Measurements from ENCODE around the gene PRSS23.
A peak's percentile ranks its signal among the peaks of the same experiment; 100 is the strongest.

Gene PRSS23

DNA sequence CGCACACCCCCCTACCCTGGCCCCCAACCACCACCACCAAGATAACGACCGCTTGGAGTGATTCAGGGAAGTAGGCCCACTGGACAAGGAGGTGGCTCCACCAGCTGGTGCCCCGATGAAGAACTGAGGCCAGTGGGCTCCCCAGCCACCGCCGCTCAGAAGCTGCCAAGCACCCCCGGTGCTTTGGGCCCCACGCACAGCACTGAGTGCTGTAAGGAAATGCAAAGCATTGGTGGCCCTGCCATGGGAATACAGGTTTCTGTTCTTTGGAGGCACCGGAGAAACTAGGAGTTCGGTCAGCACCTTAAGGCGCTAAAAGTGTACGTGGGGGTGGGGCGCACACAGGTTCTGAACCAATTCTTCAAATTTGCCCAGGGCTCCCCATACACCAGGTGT, 664 bp upstream of the PRSS23 start:
- peaks cover 7 to 14% of the 10 kb centered on the region in 2 donors for H3K4me1 Mint-ChIP-seq
- H3K4me3 Mint-ChIP-seq = peak overlapping the region; percentile 72 to 78
- ATAC-seq (replicated peaks) (no peak), DNase-seq (no peak)
- no peaks in the 10 kb centered on the region for H3K36me3 Mint-ChIP-seq
- no peak overlapping the region for H3K27ac Mint-ChIP-seq
- H3K27me3 Mint-ChIP-seq = peaks cover 38 to 41% of the 10 kb centered on the region in 2 donors
- no peaks in the 10 kb centered on the region for H3K9me3 Mint-ChIP-seq

GRCh38 chr11:86800960-86801272, 574 bp downstream of the PRSS23 start:
- H3K27ac Mint-ChIP-seq = no peak overlapping the region
- no peaks in the 10 kb centered on the region for H3K9me3 Mint-ChIP-seq
- DNase-seq (no peak), ATAC-seq (replicated peaks) (no peak)
- peaks cover 38 to 40% of the 10 kb centered on the region in 2 donors for H3K27me3 Mint-ChIP-seq
- H3K4me3 Mint-ChIP-seq = peak overlapping the region; percentile 48 to 78
- no peaks in the 10 kb centered on the region for H3K36me3 Mint-ChIP-seq
- H3K4me1 Mint-ChIP-seq = peaks cover 8 to 16% of the 10 kb centered on the region in 2 donors

- no peaks in the 10 kb centered on the region for H3K9me3 Mint-ChIP-seq
- no peak for DNase-seq
- H3K36me3 Mint-ChIP-seq = no peaks in the 10 kb centered on the region
- no peak overlapping the region for H3K27ac Mint-ChIP-seq
- H3K4me1 Mint-ChIP-seq = peaks cover 12 to 21% of the 10 kb centered on the region in 2 donors
- H3K4me3 Mint-ChIP-seq = no peak overlapping the region
- H3K27me3 Mint-ChIP-seq = peaks cover 38% of the 10 kb centered on the region in 2 donors
- no peak for ATAC-seq (replicated peaks)
Measured at GRCh38 chr11:86801364-86801763, 1.0 kb downstream of the PRSS23 start.

GRCh38 chr11:86802146-86802545, 1.8 kb downstream of the PRSS23 start:
- DNase-seq = no peak
- no peak overlapping the region for H3K27ac Mint-ChIP-seq
- peaks cover 33 to 38% of the 10 kb centered on the region in 2 donors for H3K27me3 Mint-ChIP-seq
- no peaks in the 10 kb centered on the region for H3K36me3 Mint-ChIP-seq
- no peak for ATAC-seq (replicated peaks)
- no peaks in the 10 kb centered on the region for H3K9me3 Mint-ChIP-seq
- peaks cover 12 to 21% of the 10 kb centered on the region in 2 donors for H3K4me1 Mint-ChIP-seq
- H3K4me3 Mint-ChIP-seq = no peak overlapping the region

DNA sequence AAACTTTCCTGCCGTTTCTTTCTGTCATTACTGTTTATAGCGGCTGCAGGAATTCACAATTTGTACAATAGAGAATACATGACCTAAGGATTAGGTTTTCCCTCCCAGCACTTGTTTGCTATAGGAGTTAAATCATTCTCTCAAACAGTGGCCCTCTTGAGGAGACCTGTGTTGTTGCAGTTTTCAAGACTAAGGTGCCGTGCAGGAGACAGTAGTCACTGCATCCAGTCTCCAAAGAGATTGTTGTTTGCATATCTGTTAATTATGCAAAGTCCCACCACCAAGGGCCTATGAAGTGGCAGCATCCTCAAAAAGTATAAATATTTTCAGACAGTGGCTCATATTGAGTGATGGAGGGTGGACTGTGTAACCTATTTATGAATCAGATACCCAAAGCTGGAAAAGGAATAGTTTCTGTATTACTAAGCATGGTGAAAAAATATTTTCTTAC, 2.3 kb downstream of the PRSS23 start:
- DNase-seq (no peak), ATAC-seq (replicated peaks) (peak; percentile 55 to 57)
- Mint-ChIP-seq H3K9me3 (no peaks in the 10 kb centered on the region), H3K27ac (no peak overlapping the region), H3K4me3 (no peak overlapping the region), H3K36me3 (no peaks in the 10 kb centered on the region), H3K27me3 (peaks cover 33 to 38% of the 10 kb centered on the region in 2 donors), H3K4me1 (peaks cover 12 to 21% of the 10 kb centered on the region in 2 donors)

DNA sequence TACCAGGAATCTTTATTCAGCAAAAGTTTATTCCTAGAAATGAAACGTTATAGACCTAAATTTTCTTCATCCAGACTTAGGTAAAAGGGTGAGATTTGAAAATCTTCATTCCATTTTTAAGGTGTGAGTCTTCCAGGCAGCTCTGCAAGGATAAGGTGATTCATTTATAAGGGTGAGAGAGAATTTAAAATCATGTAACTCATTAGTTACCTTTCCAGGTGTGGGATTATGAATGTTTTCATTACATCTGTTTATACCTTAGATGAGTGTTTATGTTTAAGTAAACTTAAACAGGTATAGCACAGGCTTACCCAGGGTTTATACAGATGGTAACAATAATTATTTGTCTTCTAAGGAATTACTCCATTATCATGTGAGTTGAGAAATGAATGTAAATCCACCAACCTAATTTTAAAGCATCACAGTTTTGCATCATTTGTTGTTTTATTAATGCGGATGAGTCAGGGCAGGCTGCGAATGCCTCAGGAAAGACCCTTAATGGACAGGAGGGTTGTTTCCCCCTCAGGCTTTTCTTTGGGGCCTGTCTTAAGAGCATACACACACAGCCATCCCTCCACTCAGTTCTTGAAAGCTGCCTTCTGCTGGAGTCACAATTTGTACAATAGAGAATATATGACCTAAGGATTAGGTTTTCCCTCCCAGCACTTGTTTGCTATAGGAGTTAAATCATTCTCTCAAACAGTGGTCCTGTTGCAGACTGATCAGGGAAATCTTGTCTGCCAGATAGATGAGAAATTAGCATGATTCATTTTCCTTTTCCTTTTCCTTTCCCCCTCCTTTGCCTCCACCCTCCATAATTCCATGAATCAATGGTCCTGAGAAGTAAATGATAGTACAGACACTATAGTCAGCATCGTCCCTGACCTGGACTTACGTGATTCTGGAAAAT, 3.0 kb downstream of the PRSS23 start:
- Mint-ChIP-seq H3K27me3 (peaks cover 29 to 34% of the 10 kb centered on the region in 2 donors), H3K4me3 (no peak overlapping the region)

GRCh38 chr11:86804951-86805350, 4.6 kb downstream of the PRSS23 start:
- Mint-ChIP-seq H3K27ac (no peak overlapping the region), H3K4me3 (no peak overlapping the region), H3K4me1 (peaks cover 11 to 17% of the 10 kb centered on the region in 2 donors), H3K27me3 (peaks cover 23 to 26% of the 10 kb centered on the region in 2 donors), H3K36me3 (no peaks in the 10 kb centered on the region), H3K9me3 (no peaks in the 10 kb centered on the region)
- DNase-seq = no peak
- ATAC-seq (replicated peaks) = no peak

More for the DNA sequence above, 3.0 kb downstream of the PRSS23 start:
- H3K4me1 Mint-ChIP-seq = peaks cover 12 to 21% of the 10 kb centered on the region in 2 donors
- H3K36me3 Mint-ChIP-seq = no peaks in the 10 kb centered on the region
- DNase-seq (no peak), ATAC-seq (replicated peaks) (no peak)
- no peak overlapping the region for H3K27ac Mint-ChIP-seq
- H3K9me3 Mint-ChIP-seq = no peaks in the 10 kb centered on the region

- H3K4me3 Mint-ChIP-seq = no peak overlapping the region
Measured at GRCh38 chr11:86805873-86806310, 5.5 kb downstream of the PRSS23 start.

DNA sequence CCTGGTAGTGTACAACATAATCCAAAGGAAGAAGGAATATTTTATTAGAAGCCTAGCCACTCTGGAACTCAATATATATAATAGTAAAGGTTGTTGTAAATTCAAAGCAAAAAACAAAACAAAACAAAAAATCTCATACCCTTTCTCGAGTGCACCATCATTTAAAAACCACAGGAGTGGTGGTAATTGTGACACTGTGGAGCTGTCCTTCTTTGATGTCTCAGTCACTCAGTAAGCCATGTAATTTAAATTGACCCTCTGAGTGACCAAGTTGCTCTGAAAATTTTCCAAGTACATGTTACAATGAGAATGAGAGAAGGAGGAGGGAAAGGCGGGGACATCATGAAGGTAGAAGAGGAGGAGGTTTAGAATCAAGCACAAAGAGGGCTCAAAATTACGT, 6.6 kb downstream of the PRSS23 start:
- Mint-ChIP-seq H3K9me3 (no peaks in the 10 kb centered on the region), H3K4me3 (no peak overlapping the region), H3K4me1 (peaks cover 7% of the 10 kb centered on the region in 2 donors), H3K36me3 (no peaks in the 10 kb centered on the region), H3K27ac (no peak overlapping the region), H3K27me3 (peaks cover 9 to 10% of the 10 kb centered on the region in 2 donors)
- DNase-seq = no peak
- no peak for ATAC-seq (replicated peaks)

More at GRCh38 chr11:86805873-86806310, 5.5 kb downstream of the PRSS23 start:
- Mint-ChIP-seq H3K9me3 (no peaks in the 10 kb centered on the region), H3K4me1 (peaks cover 7 to 10% of the 10 kb centered on the region in 2 donors), H3K27ac (no peak overlapping the region), H3K27me3 (peaks cover 19 to 20% of the 10 kb centered on the region in 2 donors), H3K36me3 (no peaks in the 10 kb centered on the region)
- DNase-seq = peak; percentile 20
- ATAC-seq (replicated peaks) = peak; percentile 92 to 95

DNA sequence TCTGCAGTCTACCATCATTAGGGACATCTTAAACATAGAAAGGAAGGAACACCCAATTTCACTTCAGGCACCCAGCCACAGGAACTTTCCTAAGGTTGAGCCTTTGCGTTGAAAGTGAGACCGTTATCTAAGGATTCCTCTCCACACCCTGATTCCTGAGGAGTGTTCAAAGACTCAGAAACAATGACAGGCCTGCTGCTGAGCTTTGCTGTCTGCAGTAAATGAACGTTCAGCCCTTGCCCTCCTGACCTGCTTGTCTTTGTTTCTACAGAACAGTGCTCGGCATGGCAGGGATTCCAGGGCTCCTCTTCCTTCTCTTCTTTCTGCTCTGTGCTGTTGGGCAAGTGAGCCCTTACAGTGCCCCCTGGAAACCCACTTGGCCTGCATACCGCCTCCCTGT, 7.0 kb downstream of the PRSS23 start:
- no peak for ATAC-seq (replicated peaks)
- Mint-ChIP-seq H3K27me3 (peaks cover 4 to 7% of the 10 kb centered on the region in 2 donors), H3K4me1 (peaks cover 7% of the 10 kb centered on the region in 2 donors), H3K9me3 (no peaks in the 10 kb centered on the region), H3K4me3 (no peak overlapping the region), H3K27ac (no peak overlapping the region), H3K36me3 (no peaks in the 10 kb centered on the region)
- DNase-seq = no peak

DNA sequence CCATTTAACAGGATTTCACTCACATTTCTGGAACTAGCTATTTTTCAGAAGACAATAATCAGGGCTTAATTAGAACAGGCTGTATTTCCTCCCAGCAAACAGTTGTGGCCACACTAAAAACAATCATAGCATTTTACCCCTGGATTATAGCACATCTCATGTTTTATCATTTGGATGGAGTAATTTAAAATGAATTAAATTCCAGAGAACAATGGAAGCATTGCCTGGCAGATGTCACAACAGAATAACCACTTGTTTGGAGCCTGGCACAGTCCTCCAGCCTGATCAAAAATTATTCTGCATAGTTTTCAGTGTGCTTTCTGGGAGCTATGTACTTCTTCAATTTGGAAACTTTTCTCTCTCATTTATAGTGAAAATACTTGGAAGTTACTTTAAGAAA, 9.2 kb downstream of the PRSS23 start:
- Mint-ChIP-seq H3K4me3 (no peak overlapping the region), H3K27me3 (no peaks in the 10 kb centered on the region), H3K27ac (no peak overlapping the region), H3K9me3 (no peaks in the 10 kb centered on the region), H3K36me3 (no peaks in the 10 kb centered on the region), H3K4me1 (peaks cover 5 to 7% of the 10 kb centered on the region in 2 donors)
- DNase-seq (no peak), ATAC-seq (replicated peaks) (no peak)

DNA sequence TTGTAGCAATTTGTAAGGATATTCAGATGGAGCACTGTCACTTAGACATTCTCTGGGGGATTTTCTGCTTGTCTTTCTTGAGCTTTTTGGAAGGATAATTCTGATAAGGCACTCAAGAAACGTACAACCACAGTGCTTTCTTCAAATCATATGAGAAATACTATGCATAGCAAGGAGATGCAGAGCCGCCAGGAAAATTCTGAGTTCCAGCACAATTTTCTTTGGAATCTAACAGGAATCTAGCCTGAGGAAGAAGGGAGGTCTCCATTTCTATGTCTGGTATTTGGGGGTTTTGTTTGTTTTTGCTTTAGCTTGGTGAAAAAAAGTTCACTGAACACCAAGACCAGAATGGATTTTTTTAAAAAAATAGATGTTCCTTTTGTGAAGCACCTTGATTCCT, 9.9 kb downstream of the PRSS23 start:
- DNase-seq (no peak), ATAC-seq (replicated peaks) (no peak)
- H3K4me3 Mint-ChIP-seq = no peak overlapping the region
- H3K36me3 Mint-ChIP-seq = no peaks in the 10 kb centered on the region
- H3K4me1 Mint-ChIP-seq = peaks cover 5 to 7% of the 10 kb centered on the region in 2 donors
- H3K27me3 Mint-ChIP-seq = no peaks in the 10 kb centered on the region
- H3K27ac Mint-ChIP-seq = no peak overlapping the region
- H3K9me3 Mint-ChIP-seq = no peaks in the 10 kb centered on the region

DNA sequence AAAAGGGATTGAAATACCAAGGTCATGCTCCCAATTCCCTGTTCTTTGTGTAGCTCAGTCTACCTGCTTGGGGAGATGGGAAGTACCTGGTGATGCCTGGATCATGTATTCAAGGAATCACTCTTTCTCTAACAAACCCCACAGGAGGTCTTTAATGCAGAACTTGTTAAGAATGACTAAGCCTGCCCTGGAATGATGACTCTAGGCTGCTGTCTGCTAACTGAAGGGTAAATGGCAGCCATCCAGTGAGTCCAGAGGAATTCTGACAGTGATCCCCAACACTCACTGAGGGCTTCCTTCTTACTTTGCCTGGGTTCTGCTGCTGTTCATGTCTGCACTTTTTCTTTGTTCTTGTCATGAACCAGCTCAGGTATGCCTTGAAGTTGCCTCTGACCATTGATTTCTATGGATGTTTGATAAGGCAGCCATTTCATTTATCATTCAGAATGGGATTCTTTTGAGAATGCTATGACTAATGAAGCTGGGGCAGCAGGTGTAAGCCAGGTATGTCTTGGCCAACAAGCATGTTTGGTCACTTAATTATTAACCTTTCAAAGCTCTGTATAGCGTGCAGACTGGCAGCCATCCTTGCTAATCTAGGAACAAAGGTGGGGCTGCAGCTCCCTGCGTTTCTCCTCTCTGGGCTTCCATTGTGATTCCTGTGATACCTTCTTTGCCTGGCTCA, 11.4 kb downstream of the PRSS23 start:
- Mint-ChIP-seq H3K4me1 (no peaks in the 10 kb centered on the region), H3K36me3 (no peaks in the 10 kb centered on the region), H3K4me3 (no peak overlapping the region), H3K9me3 (no peaks in the 10 kb centered on the region), H3K27me3 (peaks cover 8 to 11% of the 10 kb centered on the region in 2 donors), H3K27ac (no peak overlapping the region)
- ATAC-seq (replicated peaks) = no peak
- no peak for DNase-seq

GRCh38 chr11:86812322-86812670, 12.0 kb downstream of the PRSS23 start:
- Mint-ChIP-seq H3K36me3 (no peaks in the 10 kb centered on the region), H3K27me3 (peaks cover 8 to 11% of the 10 kb centered on the region in 2 donors), H3K27ac (no peak overlapping the region), H3K4me1 (no peaks in the 10 kb centered on the region), H3K4me3 (no peak overlapping the region), H3K9me3 (no peaks in the 10 kb centered on the region)
- ATAC-seq (replicated peaks) (no peak), DNase-seq (no peak)

- DNase-seq (no peak), ATAC-seq (replicated peaks) (no peak)
- no peaks in the 10 kb centered on the region for H3K9me3 Mint-ChIP-seq
- no peak overlapping the region for H3K27ac Mint-ChIP-seq
- H3K27me3 Mint-ChIP-seq = peaks cover 8 to 11% of the 10 kb centered on the region in 2 donors
- no peaks in the 10 kb centered on the region for H3K4me1 Mint-ChIP-seq
- H3K4me3 Mint-ChIP-seq = no peak overlapping the region
- H3K36me3 Mint-ChIP-seq = no peaks in the 10 kb centered on the region
Measured at GRCh38 chr11:86812981-86813380, 12.6 kb downstream of the PRSS23 start.

Measured in stimulated activated naive B cell treated with anti-CD40 and anti-IgM and Interleukin-4, amounts not matched to agents 10 μg/mL and 1 μg/mL and 100 μg/mL, for 72 hours (primary cell).